Measurements from ENCODE around the gene ZMYM4.

The ZMYM4 gene

DNA sequence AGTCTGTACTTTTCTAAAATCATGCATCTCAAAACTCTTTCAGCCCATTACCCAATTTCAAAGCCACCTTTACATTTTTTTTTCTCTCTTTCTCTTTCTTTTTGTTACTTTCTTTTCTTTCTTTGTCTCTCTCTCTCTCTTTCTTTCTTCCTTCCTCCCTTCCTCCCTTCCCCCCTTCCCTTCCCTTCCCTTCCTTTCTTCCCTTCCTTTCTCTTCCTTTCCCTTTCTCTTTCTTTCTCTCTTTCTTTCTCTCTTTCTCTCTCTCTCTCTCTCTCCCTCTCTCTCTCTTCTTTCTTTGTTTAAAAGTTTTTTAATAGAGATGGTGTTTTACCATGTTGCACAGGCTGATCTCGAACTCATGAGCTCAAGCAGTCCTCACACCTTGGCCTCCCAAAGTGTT lies 11.5 kb downstream of the ZMYM4 start:
- TF ChIP-seq, protein P1, sequence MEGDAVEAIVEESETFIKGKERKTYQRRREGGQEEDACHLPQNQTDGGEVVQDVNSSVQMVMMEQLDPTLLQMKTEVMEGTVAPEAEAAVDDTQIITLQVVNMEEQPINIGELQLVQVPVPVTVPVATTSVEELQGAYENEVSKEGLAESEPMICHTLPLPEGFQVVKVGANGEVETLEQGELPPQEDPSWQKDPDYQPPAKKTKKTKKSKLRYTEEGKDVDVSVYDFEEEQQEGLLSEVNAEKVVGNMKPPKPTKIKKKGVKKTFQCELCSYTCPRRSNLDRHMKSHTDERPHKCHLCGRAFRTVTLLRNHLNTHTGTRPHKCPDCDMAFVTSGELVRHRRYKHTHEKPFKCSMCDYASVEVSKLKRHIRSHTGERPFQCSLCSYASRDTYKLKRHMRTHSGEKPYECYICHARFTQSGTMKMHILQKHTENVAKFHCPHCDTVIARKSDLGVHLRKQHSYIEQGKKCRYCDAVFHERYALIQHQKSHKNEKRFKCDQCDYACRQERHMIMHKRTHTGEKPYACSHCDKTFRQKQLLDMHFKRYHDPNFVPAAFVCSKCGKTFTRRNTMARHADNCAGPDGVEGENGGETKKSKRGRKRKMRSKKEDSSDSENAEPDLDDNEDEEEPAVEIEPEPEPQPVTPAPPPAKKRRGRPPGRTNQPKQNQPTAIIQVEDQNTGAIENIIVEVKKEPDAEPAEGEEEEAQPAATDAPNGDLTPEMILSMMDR (IDR thresholded peaks at IDR 0.05), result no peak

DNA sequence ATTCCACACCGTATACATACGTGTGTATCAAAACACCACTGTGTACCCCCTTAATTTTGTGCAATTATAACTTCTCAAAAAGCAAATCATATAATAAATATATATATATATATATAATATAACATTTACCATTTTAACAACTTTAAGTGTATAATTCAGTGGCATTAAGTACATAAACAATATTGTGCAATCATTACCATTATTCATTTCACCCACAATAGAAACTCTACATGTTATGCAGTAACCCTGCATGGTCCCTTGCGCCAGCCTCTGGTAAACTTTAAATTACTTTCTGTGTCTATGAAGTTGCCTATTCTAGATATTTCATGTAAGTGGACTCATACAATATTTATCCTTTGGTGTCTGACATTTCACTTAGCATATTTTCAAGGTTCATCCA lies 13.1 kb downstream of the ZMYM4 start:
- TF ChIP-seq, protein P1 (IDR thresholded peaks at IDR 0.05), result no peak

DNA sequence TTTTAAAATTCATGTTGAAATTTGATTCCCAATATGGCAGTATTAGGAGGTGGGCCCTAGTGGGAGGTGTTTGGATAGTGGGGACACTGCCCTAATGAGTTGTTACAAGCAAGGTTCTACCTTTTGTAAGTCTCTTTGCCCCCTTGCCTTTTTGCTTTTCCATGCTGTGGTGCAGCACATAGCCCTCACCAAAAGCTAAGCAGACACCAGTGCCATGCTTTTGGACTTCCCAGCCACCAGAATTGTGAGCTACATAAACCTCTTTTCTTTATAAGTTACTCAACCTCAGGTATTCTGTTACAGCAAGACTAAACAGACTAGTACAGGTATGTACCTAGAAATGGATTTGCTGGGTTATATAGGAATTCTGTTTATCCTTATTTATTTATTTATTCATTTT lies 13.7 kb downstream of the ZMYM4 start:
- TF ChIP-seq, protein P1 (IDR thresholded peaks at IDR 0.05), result no peak

DNA sequence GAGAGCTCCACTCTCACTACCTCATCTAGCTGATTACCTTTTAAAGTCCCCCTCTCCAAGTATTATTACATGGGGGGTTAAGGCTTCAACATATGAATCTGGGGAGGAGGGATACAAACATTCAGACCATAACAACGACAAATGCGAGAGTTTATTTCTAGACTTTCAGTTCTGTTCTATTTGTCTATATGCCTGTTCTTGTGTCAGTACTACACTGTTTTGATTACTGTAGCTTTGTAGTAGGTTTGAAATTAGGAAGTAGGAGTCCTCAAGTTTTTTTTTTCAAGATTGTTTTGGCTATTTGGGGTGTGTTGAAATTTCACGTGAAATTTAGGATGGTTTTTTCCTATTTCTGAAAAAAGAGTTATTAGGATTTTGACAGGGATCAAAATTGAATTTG lies 16.3 kb downstream of the ZMYM4 start:
- TF ChIP-seq, protein P1 (IDR thresholded peaks at IDR 0.05), result no peak

DNA sequence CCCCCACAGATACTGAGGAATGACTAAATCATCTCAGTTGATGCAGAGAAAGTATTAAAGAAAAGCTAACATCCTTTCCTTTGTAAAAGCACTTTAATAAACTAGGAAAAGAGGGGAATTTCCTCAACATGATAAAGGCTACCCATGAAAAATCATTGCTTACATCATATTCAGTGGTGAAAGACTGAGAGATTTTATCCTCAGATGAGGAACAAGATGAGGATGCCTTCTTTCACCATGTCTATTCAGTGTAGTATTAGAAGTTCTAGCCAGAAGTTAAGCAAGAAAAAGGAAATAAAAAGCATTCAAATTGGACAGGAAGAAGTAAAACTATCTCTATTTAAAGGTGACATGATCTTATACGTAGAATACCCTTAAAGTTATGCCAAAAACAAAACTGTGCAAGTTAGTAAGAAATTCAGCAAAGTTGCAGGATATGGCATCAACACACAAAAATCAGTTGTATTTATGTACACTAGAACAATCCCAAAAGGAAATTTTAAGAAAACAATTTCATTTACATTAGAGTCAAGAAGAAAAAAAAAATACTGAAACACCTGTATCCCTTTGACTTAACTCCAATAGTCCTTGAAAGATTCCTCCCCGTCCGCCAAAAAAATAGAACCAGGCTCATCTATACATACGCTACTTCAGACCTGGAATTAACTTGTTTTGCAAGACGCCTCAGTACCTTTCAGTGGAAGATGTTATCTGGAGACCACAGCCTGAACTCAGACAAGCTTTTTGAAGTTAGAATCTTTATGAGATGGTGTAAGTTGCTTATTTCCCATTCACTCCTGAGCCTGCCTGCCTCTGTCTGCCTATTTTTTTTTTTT lies 17.5 kb downstream of the ZMYM4 start:
- TF ChIP-seq, protein P1 (IDR thresholded peaks at IDR 0.05), result no peak

DNA sequence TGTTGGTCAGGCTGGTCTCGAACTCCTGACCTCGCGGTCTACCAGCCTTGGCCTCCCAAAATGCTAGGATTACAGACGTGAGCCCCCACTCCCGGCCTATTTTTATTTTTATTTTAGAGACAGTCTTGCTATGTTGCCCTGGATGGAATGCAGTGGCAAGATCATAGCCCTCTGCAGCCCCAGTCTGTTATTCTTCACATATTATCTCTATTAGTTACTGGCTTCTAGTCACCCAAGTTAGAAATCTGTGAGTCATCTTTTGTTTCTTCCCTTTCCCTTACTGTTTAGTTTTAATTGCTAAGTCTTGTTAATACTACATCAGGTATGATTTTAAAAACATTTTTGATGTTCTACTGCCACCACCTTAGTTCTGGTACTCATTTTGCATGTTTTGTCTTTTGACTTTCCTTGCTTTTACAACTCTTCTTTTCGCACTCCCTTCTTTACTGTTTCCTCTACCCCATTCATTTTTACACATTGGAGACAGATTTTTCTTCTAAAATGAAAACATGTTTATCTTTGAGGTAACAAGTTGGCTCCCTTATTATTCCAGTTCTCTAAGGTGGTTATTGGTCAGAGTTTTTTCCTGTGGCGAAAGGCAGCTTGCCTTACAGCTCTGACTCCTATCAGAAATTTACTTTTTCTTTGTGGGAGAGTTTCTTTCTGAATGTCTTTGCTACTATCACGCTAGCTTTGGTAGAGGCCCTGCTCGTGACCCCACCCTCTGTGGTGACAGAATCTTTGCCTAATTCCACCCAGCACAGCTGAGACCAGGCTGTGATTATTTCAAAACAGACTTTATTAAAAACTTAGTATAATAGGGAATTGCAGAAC lies 19.5 kb downstream of the ZMYM4 start:
- TF ChIP-seq, protein P1 (IDR thresholded peaks at IDR 0.05), result no peak

DNA sequence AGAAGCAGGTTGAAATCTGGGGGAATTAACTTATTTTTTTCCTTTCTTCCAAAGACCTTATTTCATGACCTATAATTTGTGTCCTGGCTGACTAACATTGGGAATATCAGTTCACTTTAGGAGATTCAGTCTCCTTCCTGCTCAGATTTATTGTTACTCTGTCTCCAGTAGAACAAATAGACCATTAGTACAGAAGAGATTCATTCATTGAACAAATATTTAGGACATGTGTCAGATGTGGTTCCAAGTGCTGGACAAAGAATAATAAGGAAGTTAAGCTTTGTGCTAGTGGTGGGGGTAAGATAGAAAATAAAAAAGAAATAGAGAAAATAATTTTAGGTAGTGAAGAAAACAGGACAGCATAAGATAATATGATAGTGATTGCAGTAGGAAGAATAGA lies 20.3 kb downstream of the ZMYM4 start:
- TF ChIP-seq, protein P1 (IDR thresholded peaks at IDR 0.05), result no peak
